ENCODE data around the gene ZBTB4.

ZBTB4 gene

GRCh38 chr17:7440113-7440833, 39.2 kb downstream of the ZBTB4 start:
- peak; percentile 24 for DNase-seq (ENCODE audit: low spot score)

GRCh38 chr17:7439462-7440112, 39.8 kb downstream of the ZBTB4 start, which contains the start of gene FGF11:
FGF11 (plus strand) TSS chr17:7439512; CDS start chr17:7439621, 109 bp downstream.
- no peak for DNase-seq (ENCODE audit: low spot score)

- DNase-seq (ENCODE audit: low spot score) = no peak
Observed at GRCh38 chr17:7438656-7439460, 40.6 kb downstream of the ZBTB4 start.

GRCh38 chr17:7437950-7438614, 41.3 kb downstream of the ZBTB4 start:
- DNase-seq (ENCODE audit: low spot score) = peak; percentile 36

- DNase-seq (ENCODE audit: low spot score) = no peak
Observed at GRCh38 chr17:7437369-7437863, 42.0 kb downstream of the ZBTB4 start.

- DNase-seq (ENCODE audit: low spot score) = peak; percentile 82
Observed at GRCh38 chr17:7436556-7437368, 42.7 kb downstream of the ZBTB4 start.

- peak; percentile 64 for DNase-seq (ENCODE audit: low spot score)
Observed at GRCh38 chr17:7435676-7436555, 43.5 kb downstream of the ZBTB4 start.

GRCh38 chr17:7432296-7432695, 47.1 kb downstream of the ZBTB4 start:
- DNase-seq (ENCODE audit: low spot score) = no peak

GRCh38 chr17:7431231-7431630, 48.2 kb downstream of the ZBTB4 start:
- no peak for DNase-seq (ENCODE audit: low spot score)

GRCh38 chr17:7429722-7430121, 49.7 kb downstream of the ZBTB4 start:
- no peak for DNase-seq (ENCODE audit: low spot score)

GRCh38 chr17:7428557-7428956, 50.9 kb downstream of the ZBTB4 start, which contains the start of gene SPEM3:
SPEM3 (plus strand) TSS chr17:7428857; CDS start chr17:7428903, 46 bp downstream.
- DNase-seq (ENCODE audit: low spot score) = no peak

- DNase-seq (ENCODE audit: low spot score) = no peak
Observed at GRCh38 chr17:7427549-7427948, 51.9 kb downstream of the ZBTB4 start.

- no peak for DNase-seq (ENCODE audit: low spot score)
Observed at GRCh38 chr17:7426896-7427489, 52.4 kb downstream of the ZBTB4 start.

GRCh38 chr17:7426203-7426863, 53.1 kb downstream of the ZBTB4 start:
- DNase-seq (ENCODE audit: low spot score) = no peak

GRCh38 chr17:7425756-7426155, 53.7 kb downstream of the ZBTB4 start:
- no peak for DNase-seq (ENCODE audit: low spot score)

GRCh38 chr17:7425316-7425715, 54.1 kb downstream of the ZBTB4 start, which contains the start of gene SPEM2:
SPEM2 (plus strand) TSS chr17:7425616; CDS start chr17:7425689, 73 bp downstream.
- DNase-seq (ENCODE audit: low spot score) = no peak

GRCh38 chr17:7423679-7424078, 55.8 kb downstream of the ZBTB4 start:
- no peak for DNase-seq (ENCODE audit: low spot score)

- no peak for DNase-seq (ENCODE audit: low spot score)
Observed at GRCh38 chr17:7421186-7421585, 58.2 kb downstream of the ZBTB4 start.
